SHP77 treated with DMSO at 0.1 percent for 48 hours (cell line): ENCODE data around the gene EPB41L4B.
"Not testable (repeated sequence)": the region's sequence is repeated elsewhere in the genome, so short reads cannot be mapped to it uniquely, and the experiment has no call there.

Source experiments
- DNase-seq: peaks from one replicate; lab custom pipeline; 2025; lab: John Stamatoyannopoulos, UW

EPB41L4B gene

DNA sequence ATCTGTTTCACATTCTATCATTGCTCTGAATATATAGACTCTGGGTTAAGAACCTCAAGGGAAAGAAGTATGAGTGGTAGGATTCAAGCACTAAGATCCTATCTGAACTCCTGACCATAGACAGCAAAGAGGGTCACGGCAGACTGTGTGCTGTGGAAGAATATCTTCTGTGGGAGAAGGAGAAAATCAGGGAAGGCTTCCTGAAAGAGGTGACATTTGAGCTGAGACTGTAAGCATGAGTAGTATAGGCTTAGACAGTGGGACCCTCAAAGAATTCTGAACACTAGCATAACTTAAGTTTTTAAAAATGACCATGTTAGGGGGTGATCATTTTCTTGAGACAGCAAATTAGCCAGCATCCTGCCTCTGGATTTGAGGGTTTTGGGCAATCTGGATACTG, 157.7 kb downstream of the EPB41L4B start:
- DNase-seq, result no peak

- no peak for DNase-seq
Observed at GRCh38 chr9:109162677-109163076, 158.2 kb downstream of the EPB41L4B start.

GRCh38 chr9:109161471-109161870, 159.4 kb downstream of the EPB41L4B start:
- no peak for DNase-seq

DNA sequence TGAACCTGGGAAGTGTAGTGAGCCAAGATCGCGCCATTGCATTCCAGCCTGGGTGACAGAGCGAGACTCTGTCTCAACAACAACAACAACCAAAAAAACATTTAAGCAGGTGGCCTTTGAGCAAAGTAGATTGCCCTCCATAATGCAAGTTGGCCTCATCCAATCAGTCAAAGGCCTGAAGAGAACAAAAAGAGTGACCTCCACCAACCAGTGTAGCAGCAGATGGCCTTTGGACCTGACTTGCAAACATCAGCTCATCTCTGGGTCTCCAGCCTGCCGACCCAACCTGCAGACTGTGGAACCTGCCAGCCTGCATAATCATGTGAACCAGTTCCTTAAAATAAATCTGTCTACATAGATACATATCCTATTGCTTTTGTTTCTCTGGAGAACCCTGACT, 161.3 kb downstream of the EPB41L4B start:
- no peak for DNase-seq

DNA sequence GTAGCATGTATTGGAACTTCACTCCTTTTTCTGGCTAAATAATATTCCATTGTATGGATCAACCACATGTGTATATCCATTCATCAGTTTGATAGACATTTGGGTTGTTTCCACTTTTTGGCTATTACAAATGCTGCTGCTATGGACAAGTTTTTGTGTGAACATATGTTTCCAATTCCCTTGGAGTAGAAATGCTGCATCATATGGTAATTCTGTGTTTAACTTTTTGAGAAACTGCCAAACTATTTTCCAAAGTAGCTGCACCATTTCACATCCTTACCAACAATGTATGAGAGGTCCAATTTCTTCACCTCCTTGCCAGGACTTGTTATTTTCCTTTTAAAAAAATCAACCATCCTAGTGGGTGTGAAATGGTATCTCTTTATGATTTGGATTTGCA, 162.2 kb downstream of the EPB41L4B start:
- no peak for DNase-seq

DNA sequence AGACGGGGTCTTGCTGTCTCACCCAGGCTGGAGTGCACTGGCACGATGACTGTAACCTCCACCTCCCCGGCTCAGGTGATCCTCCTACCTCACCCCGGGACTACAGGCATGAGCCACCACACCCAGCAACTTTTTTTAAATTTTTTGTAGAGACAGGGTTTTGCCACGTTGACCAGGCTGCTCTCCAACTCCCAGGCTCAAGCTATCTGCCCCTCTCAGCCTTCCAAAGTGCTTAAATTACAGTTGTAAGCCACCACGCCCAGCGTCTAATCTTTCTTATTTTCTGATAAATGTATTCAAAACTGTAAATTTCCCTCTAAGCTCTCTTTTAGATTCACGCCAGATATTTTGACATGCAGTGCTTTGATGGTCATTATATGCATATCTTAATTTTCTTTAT, 164.2 kb downstream of the EPB41L4B start:
- DNase-seq, result no peak

DNA sequence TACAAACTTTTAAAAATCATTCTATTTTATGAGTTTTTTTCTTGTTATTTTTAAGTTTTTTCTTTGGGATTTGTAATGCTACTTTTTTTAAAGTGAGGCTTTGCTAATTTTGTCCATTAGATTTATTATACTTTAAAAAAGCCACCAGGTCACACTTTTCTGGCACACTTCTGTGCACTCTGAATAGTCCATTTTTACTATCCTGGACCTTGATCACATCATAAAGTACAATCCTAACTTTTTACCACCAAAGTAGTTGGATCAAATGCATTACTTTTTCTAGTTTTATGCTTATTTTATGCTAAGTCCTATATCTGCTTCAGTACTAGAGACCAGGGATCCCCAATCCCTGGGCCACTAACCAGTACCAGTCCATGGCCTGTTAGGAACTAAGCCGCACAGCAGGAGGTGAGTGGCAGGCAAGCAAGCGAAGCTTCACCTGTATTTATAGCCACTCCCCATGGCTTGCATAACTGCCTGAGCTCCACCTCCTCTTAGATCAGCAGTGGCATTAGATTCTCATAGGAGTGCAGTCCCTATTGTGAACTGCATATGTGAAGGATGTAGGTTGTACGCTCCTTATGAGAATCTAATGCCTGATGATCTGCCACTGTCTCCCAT, 169.8 kb downstream of the EPB41L4B start:
- DNase-seq, result no peak

GRCh38 chr9:109149722-109150121, 171.1 kb downstream of the EPB41L4B start:
- no peak for DNase-seq

- DNase-seq, result no peak
Observed at GRCh38 chr9:109149089-109149488, 171.8 kb downstream of the EPB41L4B start.

- no peak for DNase-seq
Observed at GRCh38 chr9:109145051-109145450, 175.8 kb downstream of the EPB41L4B start.

DNA sequence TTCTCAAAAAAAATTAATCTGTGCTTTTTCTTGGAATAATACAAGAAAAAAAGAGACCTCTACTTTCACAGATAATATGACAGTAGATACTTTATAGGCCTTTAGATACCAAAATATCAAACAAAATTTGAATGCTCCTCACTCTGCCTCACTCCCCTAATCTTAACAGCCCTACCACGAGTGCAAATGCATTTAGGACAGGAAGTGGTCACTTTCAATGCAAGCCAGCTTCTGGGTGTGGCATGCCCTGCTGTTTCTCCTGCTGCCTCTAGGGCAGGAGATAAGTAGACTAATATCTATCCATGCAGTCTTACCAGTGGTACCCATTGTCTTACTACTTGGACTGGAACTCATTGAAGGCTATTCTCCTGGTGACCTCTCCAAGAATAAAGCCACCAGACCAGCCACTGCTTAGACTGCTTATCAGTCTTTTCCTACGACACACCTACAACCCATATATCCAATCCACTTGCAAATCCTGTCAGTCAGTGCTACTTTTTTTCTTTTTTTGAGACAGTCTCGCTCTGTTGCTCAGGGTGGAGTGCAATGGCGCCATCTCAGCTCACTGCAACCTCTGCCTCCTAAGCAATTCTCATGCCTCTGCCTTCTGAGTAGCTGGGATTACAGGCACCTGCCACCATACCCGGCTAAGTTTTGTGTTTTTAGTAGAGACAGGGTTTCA, 176.8 kb downstream of the EPB41L4B start:
- no peak for DNase-seq

- DNase-seq, result no peak
Observed at GRCh38 chr9:109141375-109141774, 179.5 kb downstream of the EPB41L4B start.

DNA sequence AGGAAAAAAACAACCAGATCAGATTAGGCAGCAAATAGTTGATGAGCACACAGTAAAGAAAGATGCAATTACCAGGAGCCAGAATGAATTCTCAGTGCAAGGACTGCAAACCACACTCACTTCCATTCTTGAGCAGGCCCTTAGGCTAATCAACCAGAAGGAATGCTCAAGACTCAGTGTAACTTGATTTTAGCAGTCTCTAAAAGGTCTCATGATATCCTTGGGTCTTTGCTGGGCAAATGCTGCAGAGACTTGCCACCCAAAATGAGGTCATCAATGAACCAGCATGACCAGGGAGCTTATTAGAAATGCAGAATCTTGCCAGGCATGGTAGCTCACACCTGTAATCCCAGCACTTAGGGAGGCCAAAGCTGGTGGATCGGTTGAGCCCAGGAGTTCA, 181.0 kb downstream of the EPB41L4B start:
- DNase-seq, result no peak

- no peak for DNase-seq
Observed at GRCh38 chr9:109138421-109138820, 182.4 kb downstream of the EPB41L4B start.

GRCh38 chr9:109134167-109134578, 186.7 kb downstream of the EPB41L4B start:
- no peak for DNase-seq

DNA sequence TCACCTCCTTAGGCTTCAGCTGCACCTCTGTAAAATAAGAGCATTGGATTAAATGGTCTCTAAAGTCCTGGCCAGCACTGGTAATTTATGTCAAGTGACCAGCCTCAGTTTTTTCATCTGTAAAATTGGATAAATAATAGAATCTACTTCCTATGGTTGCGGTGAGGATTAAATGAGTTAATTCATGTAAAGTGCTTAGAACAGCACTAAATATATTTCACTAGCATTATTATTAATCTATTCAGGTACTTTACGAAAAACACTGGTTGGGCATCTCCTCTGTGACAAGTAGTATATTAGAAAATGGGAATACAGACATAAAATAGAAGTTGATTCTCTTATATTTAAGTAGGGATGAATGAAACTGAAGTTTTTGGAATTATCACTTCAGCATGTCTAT, 187.3 kb downstream of the EPB41L4B start:
- DNase-seq, result no peak

GRCh38 chr9:109132567-109133021, 188.3 kb downstream of the EPB41L4B start:
- DNase-seq, result no peak

DNA sequence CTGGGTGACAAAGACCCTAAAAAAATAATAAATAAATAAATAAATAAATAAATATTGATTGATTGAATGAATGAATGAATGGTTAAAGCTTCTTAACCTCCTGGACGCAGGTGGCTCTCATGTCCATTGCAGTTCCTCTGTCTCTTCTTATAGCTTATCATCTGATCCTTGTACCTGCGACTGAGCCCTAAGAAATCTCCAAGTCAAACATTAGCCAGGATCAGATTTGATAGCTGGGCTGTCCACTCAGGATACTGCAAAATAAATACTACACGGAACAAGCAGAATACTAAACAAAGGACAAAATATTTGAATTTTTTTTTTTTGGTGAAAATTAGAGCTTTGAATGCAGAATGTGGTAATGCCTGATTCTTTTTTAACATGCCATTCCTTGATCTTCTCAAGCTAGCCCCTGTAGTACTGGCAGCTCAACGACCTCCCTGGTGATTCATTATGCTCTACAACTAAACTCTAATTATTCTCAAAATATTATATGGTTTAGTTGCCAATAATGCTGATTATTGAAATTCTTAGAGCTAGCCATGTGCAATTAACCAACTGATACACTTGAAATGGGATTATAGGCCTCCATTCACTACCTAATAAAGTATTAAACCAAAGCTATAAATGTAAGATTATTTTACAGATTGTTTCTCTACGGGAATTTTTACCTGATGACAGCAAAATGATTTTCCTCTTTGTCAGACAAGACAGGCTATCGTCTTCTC, 191.2 kb downstream of the EPB41L4B start:
- DNase-seq, result no peak

- not testable (repeated sequence) for DNase-seq
Observed at GRCh38 chr9:109126671-109127070, 194.2 kb downstream of the EPB41L4B start.

DNA sequence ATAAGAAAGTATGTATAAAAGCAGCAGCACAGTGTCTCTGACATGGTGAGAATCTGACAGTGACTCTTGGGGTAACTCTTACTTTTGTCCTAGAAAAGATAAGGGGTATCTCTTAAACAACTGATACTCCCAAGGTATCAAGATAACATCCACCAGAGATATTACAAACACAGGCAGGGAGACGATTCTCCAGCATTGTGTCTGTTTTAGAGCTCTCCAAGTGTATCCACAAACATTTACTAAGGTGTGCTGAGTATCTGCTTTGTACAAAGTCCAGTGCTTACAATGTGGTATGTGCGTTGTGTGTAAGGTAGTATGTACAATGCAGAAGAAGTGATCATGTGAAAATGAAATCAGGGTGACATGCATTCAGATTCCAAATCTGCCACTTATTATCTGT, 196.7 kb downstream of the EPB41L4B start:
- DNase-seq, result no peak

DNA sequence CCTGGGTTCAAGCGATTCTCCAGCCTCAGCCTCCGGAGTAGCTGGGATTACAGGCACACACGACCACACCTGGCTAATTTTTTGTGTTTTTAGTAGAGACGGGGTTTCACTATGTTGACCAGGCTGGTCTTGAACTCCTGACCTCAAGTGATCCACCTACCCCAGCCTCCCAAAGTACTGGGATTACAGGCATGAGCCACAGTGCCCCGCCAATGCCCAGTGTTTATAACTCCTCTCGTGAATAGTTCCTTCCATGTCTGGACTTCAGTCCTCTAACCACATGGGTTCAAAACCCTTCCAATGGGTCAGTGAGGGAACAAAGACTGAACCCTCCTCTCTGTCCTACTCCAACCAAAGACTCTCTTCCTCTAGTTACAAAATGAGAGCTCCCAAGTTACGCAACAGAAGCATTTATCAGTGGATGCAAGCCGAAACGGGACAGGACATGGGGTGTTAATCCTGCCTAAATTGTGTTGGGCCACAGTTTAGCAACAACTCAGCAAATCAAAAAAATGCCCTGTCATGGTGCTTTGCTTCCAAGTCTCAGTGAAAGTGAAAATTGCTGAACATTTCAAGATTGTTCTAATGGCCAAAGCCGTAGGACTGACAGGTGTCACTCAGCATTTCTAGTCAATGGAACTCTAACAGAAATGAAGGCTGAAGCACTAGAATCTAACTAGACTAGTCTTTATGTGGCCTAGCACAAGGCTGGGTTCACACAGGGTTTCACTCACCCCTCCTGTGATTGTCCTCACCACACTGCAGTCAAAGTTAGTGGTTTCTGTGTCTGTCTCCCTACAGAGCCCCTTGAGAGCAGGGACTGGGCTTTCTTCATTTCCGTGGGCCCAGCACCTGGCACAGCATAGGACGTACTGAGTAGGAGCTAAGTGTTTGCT, 197.9 kb downstream of the EPB41L4B start:
- DNase-seq, result no peak
